Left renal cortex interstitium (tissue), 4 donors: ENCODE results near the gene MT1A. TPM values are rescaled to one million over a fixed set of nuclear protein-coding genes. Genes with fewer than 3 reads are reported as not detected.

ENCODE experiments used
- DNase-seq, 4 donors: peaks; one replicate each; pipeline ENCODE4 v3.0.0-alpha.2; 2013; ENCODE audit warnings: low read depth in 4 of 4, low spot score in 2 of 4, missing footprints in 1 of 4
- polyA plus RNA-seq, 4 donors: library from polyadenylated mRNA; unstranded; fragments of 120-200 nt; gene quantifications; one replicate each; pipeline ENCODE4 v1.2.1, GENCODE V29; 2013; ENCODE audit not compliant: insufficient read length in 4 of 4

MT1A gene
- polyA plus RNA-seq, 4 donors: 0.32 TPM; not detected in 3

DNA sequence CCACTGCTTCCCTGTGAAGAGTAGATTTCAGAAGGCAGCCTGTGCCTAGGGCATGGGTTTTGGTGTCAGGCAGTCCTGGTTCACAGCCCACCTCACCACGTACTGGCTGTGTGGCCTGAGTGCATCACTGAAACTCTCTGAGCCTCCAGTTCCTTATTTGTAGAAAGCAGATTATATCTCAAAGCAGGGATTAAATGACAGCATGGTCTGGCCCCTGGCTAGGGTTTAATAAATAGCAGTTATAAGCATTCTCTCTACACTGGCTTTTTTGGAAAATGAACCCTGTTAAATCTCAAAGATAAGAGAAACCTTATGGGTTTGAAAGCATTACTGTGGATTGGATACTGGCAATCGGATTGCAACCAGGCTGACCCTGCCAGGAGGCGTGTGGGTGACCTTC, 8.9 kb upstream of the MT1A start:
- DNase-seq: no peak

DNA sequence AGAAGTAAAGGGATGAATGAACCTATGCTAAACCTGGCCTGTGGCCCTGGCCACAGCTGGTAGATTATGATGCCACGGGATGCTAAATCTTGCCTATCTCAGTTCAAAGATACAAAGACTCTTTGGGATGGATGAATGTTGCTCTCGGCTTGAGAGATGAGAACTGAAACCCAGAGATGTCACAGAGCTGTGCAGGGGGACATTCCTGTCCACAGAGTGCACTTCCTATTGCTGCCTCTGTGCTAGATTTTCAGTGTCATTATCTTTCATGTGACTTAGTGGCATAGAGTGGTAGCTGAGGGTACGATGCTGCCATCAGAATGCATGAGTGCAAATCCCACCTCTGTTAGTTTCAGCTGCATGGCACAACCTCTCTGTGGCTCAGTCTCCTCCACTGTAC, 8.3 kb upstream of the MT1A start:
- no peak for DNase-seq

DNA sequence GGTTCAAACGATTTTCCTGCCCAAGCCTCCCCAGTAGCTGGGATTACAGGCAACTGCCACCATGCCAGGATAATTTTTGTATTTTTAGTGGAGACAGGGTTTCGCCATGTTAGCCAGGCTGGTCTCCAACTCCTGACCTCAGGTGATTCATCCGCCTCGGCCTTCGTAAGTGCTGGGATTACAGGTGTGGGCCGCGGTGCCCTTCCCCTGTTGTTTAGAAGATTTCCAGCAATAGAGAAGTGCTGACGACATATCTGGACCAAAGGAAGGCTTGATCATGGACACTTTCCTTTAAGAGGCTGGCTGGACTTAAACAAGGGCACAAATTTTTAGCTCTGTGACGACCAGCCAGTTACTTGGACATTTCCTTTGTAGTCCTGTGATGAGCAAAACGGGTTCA, 7.3 kb upstream of the MT1A start:
- DNase-seq: no peak

DNA sequence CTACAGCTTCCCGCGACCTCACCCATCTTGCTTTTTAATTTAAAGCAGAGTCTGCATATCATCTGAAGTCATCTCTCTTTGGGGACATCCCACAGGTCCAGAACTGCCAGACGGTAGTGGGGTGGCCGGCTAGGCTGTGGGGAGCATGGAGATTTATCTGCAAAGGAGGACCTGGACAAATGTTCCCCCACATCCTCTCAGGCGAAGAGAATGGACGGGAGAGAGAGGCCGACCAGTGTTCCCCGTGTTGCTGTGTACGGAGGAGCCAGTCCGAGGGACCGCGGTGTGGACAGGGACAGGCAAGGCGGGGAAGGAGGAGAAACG, 6.7 kb upstream of the MT1A start:
- no peak for DNase-seq

DNA sequence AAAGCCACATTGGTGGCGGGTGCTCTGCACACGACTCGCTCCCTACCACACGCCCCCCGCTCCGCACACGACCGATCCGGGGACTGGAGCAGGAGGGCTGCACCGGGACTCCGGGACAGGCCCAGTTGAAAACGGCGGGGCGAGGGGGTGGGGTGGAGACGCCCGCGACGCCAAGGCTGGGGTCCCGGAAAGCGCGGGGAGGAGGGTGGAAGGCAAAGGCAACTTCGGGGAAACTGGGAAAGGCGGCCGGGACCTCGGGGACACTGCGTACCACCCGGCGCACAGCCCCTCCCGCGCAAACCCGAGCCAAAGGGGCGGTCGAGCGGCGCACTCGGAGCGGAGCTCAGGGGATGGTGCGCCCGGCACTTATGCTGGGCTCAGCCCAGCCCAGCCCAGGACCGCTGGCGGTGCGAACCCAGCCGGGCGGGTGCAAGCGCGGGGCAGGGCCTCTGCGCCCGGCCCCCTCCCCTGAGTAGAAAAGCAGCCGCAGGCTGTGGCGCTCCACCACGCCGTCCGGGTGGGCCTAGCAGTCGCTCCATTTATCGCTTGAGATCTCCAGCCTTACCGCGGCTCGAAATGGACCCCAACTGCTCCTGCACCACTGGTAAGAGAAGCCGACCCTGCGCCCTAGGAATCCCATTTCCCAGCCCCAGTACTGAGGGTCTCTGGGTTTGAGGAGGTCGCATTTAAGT, 6.2 kb upstream of the MT1A start, which contains the start of gene MT1M:
Gene MT1M (plus strand): TSS at position 504 of the 692 bp plus-strand sequence. CDS start 73 bp downstream, at position 577.
- no peak for DNase-seq

DNA sequence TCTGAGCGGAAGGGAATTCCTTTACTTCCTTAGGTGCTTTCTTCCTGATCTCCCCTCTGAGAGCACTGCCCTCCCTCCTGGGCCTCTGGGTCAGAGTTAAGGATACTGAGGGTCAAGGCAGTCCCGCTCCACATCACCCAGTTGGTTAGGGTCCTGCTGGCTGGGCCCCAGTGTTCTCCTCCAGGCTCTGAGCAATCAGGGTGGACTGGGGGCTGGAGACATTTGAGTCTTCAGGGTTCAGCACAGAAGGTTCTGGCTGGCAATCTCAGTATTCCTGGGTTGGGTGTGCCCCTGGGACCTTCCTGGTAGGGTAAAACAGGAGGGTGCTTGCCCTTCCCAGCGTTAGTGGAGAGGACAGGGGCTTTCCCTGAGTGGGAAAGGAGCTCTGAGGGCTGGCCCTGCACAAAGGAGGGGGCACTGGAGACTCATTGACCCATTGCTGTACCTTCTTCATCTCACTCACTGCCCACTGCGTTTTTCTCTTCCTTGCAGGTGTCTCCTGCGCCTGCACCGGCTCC, 5.6 kb upstream of the MT1A start:
- DNase-seq: no peak

DNA sequence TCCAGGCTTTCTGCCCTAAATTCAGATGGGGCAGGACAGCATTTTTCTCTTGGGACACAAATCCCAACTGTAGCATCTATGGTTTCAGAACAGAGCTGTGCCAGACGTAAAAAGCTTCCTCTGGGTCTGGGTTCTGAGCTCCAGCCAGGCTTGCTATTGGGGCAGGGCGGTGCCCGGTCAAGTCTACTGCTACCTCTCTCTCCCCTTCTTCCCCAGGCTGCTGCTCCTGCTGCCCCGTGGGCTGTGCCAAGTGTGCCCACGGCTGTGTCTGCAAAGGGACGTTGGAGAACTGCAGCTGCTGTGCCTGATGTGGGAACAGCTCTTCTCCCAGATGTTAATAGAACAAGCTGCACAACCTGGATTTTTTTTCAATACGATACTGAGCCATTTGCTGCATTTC, 4.9 kb upstream of the MT1A start:
- no peak for DNase-seq

DNA sequence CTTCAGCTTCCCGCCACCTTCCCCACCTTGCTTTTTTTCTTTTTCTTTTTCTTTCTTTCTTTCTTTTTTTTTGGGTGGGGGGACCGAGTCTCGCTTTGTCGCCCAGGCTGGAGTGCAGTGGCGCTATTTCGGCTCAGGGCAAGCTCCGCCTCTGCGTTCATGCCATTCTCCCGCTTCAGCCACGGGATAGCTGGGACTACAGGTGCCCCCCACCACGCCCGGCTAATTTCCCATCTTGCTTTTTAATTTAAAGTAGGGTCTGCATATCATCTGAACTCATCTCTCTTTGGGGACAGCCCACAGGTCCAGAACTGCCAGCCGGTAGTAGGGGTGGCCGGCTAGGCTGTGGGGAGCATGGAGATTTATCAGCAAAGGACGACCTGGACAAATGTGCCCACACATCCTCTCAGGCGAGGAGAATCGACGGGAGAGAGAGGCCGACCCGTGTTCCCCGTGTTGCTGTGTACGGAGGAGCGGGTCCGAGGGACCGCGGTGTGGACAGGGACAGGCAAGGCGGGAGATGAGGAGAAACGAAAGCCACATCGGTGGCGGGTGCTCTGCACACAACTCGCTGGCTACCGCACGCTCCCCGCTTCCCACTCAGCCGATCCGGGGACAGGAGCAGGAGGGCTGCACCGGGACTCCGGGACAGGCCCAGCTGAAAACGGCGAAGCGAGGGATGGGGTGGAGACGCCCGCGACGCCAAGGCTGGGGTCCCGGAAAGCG, 3.6 kb upstream of the MT1A start:
- DNase-seq: no peak

DNA sequence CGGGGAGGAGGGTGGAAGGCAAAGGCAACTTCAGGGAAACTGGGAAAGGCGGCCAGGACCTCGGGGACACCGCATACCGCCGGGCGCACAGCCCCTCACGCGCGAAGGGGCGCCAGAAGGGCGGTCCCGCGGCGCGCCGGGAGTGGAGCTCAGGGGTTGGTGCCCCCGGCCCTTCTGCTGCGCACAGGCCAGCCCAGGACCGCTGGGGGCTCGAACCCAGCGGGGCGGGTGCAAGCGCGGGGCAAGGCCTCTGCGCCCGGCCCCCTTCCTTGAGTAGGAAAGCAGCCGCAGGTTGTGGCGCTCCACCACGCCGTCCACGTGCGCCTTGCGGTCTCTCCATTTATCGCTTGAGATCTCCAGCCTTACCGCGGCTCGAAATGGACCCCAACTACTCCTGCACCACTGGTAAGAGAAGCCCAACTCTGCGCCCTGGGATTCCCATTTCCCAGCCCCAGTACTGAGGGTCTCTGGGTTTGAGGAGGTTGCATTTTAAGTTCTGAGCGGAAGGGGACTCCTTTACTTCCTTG, 3.0 kb upstream of the MT1A start:
- no peak for DNase-seq

DNA sequence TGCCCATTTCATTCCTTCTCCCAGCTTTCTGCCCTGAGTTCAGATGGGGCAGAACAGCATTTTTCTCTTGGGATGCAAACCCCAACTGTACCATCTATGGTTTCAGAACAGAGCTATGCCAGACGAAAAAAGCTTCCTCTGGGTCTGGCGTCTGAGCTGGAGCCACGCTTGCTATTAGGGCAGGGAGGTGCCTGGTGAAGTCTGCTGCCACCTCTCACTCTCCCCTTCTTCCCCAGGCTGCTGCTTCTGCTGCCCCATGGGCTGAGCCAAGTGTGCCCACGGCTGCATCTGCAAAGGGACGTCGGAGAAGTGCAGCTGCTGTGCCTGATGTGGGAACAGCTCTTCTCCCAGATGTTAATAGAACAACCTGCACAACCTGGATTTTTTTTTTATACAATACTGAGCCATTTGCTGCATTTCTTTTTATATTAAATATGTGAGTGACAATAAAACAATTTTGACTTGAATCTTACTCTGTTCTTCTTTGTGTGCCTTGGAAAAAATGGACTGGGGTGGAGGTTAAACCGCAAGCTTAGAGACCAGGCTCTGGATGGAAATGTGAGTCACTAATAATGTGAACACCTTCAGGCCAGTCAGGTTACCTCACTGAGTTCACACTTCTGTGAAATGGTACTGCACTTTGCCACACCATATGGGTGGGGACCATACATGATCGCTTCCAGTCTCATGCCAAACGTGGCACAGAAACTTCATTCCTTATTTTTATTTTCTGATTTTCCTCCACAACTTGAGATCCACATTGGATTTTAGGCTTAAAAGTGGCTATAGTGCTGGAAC, 1.7 kb upstream of the MT1A start:
- DNase-seq: no peak

DNA sequence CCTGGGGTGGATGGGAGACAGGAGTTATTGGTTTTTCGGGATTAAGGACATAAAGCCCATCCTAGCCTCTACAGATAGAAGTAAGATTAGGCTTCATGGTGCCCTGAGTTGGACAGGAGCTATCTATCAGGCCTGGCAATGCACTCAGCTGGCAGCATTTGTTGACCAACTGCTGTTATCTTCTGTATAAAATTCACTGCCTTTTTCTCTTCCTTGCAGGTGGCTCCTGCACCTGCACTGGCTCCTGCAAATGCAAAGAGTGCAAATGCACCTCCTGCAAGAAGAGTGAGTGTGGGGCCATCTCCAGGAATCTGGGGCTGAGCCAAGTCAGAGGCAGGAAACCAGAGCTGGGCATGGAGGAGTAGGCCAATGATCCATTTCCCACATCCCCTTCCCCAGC, 579 bp downstream of the MT1A start:
- no peak for DNase-seq

DNA sequence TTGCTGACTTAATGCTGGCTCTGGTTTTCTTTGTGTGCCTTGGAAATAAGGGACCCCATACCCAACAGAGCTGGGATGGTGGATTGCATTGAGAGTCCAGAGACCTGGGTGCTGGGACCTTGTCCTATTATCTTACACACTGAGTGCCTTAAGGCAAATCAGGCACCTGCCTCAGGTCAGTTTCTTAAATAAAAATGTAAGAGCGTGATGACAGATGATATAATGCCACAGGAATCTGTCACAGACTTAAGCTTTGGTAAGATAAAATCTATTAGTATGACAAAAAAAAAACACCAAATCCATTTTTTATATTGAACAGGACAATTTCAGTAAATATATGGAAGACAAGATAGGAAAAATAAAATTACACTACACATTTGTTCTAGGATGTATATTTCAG, 1.6 kb downstream of the MT1A start:
- DNase-seq: no peak

DNA sequence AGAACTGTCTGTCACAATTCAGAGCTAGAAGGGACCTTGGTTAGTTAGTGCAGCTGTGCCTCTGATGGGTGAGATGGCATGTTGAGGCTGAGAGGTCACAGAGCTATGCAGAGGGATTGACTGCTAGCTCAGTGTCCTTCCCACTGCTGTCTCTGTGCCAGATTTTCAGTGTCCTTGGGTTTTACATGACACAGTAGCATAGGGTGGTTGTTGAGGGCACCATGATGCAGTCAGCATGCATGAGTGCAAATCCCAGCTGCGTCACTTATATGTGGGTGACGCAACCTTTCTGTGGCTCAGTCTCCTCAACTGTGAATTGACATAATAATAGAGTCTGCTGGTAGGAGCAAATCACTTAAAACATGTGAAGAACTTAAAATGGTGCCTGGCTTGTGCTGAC, 2.7 kb downstream of the MT1A start:
- DNase-seq: no peak

DNA sequence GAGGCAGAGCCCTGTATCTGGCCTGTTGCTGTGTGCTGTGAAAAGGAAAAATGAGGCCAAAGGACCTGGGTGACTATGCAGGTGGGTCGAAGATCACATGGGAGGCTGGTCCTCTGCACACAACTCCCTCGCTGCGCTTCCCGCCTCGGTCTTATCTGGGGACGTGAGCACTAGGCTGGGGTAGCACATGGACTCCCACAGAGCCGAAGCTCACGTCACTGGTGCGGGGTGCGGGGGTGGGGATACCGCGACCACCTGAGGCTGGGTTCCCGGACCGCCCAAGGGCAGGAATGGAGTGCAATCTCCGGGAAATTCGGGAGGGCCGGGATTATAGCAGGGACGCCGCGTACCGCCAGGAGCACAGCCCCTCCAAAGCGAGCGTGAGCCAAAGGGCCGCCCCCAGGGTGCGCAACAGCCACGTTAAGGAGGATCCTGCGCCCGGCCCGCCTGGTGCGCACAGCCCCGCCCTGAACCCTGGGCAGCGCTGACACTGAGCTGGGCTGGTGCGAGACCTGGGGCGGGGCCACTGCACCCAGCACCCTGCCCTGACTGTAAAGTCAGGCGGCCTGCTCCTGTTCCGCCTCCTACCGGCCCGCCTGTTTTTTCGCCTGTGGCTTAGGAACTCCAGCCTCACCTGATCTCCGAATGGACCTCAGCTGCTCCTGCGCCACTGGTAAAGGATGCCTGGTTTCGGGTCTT, 4.8 kb downstream of the MT1A start:
- DNase-seq: no peak

DNA sequence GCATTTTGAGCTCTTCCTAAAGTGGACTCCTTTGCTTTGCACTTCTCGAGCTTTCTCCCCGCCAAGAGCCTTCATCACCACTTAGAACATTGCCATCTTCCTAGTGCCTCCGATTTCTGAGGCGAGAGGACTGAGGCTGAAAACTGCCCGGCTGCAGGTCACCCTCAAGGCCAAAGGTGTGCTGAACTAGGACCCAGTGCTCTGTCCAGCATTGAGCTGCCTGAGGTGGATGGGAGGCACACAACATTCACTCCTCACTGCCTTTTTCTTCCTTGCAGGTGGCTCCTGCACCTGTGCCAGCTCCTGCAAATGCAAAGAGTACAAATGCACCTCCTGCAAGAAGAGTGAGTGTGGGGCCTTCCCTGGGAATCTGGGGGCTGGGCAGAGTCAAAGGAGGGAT, 5.4 kb downstream of the MT1A start:
- no peak for DNase-seq

DNA sequence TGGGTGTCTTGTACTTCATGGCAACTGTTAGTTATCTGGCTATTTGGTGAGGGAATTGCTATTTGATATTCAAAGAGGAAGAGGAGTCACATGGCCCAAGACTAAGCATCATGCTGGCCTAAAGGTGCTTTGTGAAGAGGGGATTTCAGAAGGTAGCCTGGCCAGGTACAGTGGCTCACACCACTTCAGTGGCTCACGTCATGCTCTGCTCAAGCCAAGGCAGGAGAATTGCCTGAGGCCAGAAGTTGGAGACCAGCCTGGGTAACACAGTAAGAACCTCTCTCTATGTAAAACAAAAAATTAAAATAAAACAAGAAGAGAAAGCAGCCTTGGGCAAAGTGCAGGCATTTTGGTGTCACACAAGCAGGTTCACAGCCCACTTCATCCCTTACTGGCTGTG, 6.8 kb downstream of the MT1A start:
- no peak for DNase-seq

DNA sequence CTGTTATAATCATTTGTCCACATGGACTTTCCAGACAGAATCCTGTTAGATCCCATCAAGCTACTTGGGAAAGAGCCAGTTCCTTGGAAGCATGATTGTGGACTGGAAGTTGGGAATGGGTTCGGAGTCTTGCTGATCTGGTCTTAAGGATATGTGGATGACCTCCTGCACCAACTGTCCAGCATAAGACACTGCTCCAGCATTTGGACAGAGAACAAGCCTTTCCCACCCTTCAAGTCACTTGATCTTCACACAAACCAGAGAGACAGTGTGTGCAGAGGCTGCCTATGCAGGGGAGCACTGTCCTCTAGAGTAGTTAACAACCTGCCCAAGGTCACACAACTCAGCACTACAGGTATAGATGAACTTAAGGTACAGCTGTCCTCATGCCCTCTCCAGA, 7.4 kb downstream of the MT1A start:
- DNase-seq: no peak

DNA sequence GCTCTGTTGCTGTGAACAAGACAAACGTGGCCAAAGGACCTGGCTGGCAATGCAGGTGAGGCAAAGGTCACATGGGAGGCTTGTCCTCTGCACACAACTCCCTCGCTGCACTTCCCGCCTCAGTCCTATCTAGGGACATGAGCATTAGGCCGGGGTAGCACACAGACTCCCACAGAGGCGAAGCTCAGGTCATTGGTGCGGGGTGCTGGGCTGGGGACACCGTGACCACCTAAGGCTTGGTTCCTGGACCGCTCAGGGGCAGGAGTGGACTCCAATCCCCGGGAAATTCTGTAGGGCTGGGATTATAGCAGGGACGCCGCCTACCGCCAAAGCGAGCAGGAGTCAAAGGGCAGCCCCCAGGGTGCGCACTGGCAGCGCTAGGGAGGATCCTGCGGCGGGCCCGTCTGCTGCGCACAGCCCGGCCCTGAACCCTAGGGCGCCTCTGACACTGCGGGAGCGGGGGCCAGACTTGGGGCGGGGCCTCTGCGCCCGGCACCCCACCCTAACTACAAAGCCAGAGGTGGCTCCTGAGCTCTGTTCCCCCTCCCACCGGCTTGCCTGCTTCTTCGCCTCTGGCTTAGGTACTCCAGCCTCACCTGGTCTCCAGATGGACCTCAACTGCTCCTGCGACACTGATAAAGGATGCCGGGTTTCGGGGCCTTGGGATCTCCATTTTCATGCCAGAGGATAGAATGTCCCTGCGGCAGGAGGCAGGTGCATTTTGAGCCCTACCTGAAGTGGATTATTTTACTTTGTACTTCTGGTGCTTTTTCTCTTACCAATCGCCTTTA, 9.4 kb downstream of the MT1A start:
- no peak for DNase-seq

DNA sequence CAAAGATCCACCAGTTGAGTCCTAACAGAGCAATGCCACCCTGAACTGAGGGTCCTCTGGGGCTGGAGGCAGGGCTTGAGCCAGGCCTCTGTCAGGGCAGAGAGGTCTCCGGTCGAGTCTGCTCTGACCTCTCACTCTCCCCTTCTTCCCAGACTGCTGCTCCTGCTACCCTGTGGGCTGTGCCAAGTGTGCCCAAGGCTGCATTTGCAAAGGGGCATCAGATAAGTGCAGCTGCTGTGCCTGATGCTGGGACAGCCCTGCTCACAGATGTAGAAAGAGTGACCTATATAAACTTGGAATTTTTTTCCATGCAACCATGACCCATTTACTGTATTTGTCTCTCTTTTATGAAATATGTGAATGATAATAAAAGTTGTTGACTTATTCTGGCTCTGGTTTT, 10.8 kb downstream of the MT1A start:
- DNase-seq: no peak

DNA sequence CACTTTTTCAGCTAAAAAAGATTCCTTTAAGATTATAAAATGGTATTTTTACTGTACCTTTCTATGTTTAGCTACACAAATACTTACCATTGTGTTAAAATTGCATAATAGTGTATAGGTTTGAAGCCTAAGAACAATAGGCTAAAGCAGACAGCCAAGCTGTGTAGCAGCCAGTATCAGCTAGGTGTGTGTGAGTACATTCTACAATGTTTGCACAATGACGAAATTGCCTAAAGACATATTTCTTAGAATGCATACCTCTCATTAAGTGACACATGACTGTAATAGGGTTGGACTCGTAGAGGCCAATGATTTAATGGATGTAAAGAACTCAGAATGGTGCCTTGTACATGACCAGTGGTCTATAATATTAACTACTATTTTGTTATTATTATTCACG, 11.4 kb downstream of the MT1A start:
- DNase-seq: no peak
